Skeletal muscle satellite cell (primary cell): Measurements from ENCODE around the gene PPP1R14C. TPM values are rescaled to one million over a fixed set of nuclear protein-coding genes. Genes with fewer than 3 reads are reported as not detected.

ENCODE experiments used
- H3K27me3 ChIP-seq: 2 replicates; pipeline ENCODE4 v1.7.0; 2013; ENCODE audit warnings: low read length; ENCODE audit not compliant: control insufficient read depth, insufficient read depth
- H3K36me3 ChIP-seq: 2 replicates; pipeline ENCODE4 v1.7.0; 2013; ENCODE audit warnings: mild to moderate bottlenecking, control low read depth, low read length; ENCODE audit not compliant: insufficient read depth
- H3K4me1 ChIP-seq: 2 replicates; pipeline ENCODE4 v1.7.0; 2013; ENCODE audit warnings: low read length; ENCODE audit not compliant: control insufficient read depth, insufficient read depth
- H3K4me2 ChIP-seq: 2 replicates; pipeline ENCODE4 v1.7.0; 2013; ENCODE audit warnings: mild to moderate bottlenecking, low read length
- H3K4me3 ChIP-seq: 2 replicates; pipeline ENCODE4 v1.7.0; 2013; ENCODE audit warnings: low read length
- H3K9ac ChIP-seq: 2 replicates; pipeline ENCODE4 v1.7.0; 2013; ENCODE audit warnings: mild to moderate bottlenecking, low read depth, low read length, moderate library complexity
- H3K9me3 ChIP-seq: replicated peaks from 2 replicates; pipeline ENCODE4 v1.7.0; 2013; ENCODE audit warnings: mild to moderate bottlenecking, control low read depth, low read length
- total RNA-seq: library from RNA; depleted of rRNA; stranded (reverse); fragments of >200 nt; gene quantifications from 2 replicates; pipeline ENCODE4 v1.2.3, GENCODE V29; 2012; rRNA removed

PPP1R14C gene
- total RNA-seq, result 0.25 and 1.5 TPM in 2 replicates

GRCh38 chr6:150142670-150143515 lies at the start of gene PPP1R14C:
Gene PPP1R14C, plus strand, starts transcription at chr6:150143044. Its CDS starts 149 bp downstream, at chr6:150143193.
- H3K27me3 ChIP-seq, result peaks cover 73% of the 10 kb centered on the region

GRCh38 chr6:150093397-150093796 lies 49.4 kb upstream of the PPP1R14C start:
- Histone ChIP-seq H3K4me2 (no peak overlapping the region), H3K4me1 (no peaks in the 10 kb centered on the region), H3K4me3 (no peak overlapping the region), H3K27me3 (peaks cover 58% of the 10 kb centered on the region), H3K36me3 (no peaks in the 10 kb centered on the region), H3K9me3 (no peaks in the 10 kb centered on the region), H3K9ac (no peak overlapping the region)

More at GRCh38 chr6:150142670-150143515, at the start of gene PPP1R14C:
- Histone ChIP-seq H3K4me3 (peak within 1 kb of the TSS; percentile 61), H3K9ac (peak within 1 kb of the TSS; percentile 61), H3K4me2 (peak within 1 kb of the TSS; percentile 86), H3K9me3 (no peaks in the 10 kb centered on the region), H3K4me1 (peaks cover 12% of the 10 kb centered on the region), H3K36me3 (no peaks in the 10 kb centered on the region)

- H3K4me1 ChIP-seq, result no peaks in the 10 kb centered on the region
- H3K36me3 ChIP-seq, result no peaks in the 10 kb centered on the region
- no peak overlapping the region for H3K9ac ChIP-seq
- H3K27me3 ChIP-seq, result peaks cover 33% of the 10 kb centered on the region
- no peaks in the 10 kb centered on the region for H3K9me3 ChIP-seq
- H3K4me3 ChIP-seq, result no peak overlapping the region
- no peak overlapping the region for H3K4me2 ChIP-seq
Measured at GRCh38 chr6:150098155-150098554, 44.7 kb upstream of the PPP1R14C start.

- Histone ChIP-seq H3K4me1 (no peaks in the 10 kb centered on the region), H3K27me3 (peaks cover 26% of the 10 kb centered on the region), H3K36me3 (no peaks in the 10 kb centered on the region), H3K9me3 (no peaks in the 10 kb centered on the region), H3K4me2 (no peak overlapping the region), H3K9ac (no peak overlapping the region), H3K4me3 (no peak overlapping the region)
Measured at GRCh38 chr6:150099546-150099945, 43.3 kb upstream of the PPP1R14C start.

GRCh38 chr6:150099953-150100352 lies 42.9 kb upstream of the PPP1R14C start:
- H3K9ac ChIP-seq, result no peak overlapping the region
- no peak overlapping the region for H3K4me2 ChIP-seq
- no peak overlapping the region for H3K4me3 ChIP-seq
- H3K4me1 ChIP-seq, result no peaks in the 10 kb centered on the region
- no peaks in the 10 kb centered on the region for H3K36me3 ChIP-seq
- H3K27me3 ChIP-seq, result peaks cover 22% of the 10 kb centered on the region
- H3K9me3 ChIP-seq, result no peaks in the 10 kb centered on the region

- Histone ChIP-seq H3K27me3 (peaks cover 17% of the 10 kb centered on the region), H3K4me3 (no peak overlapping the region), H3K9ac (no peak overlapping the region), H3K4me2 (no peak overlapping the region), H3K4me1 (no peaks in the 10 kb centered on the region), H3K9me3 (no peaks in the 10 kb centered on the region), H3K36me3 (no peaks in the 10 kb centered on the region)
Measured at GRCh38 chr6:150100745-150101144, 42.1 kb upstream of the PPP1R14C start.

GRCh38 chr6:150102750-150103270 lies 40.0 kb upstream of the PPP1R14C start:
- H3K4me2 ChIP-seq, result no peak overlapping the region
- H3K4me3 ChIP-seq, result no peak overlapping the region
- no peak overlapping the region for H3K9ac ChIP-seq
- H3K4me1 ChIP-seq, result no peaks in the 10 kb centered on the region
- peaks cover 4% of the 10 kb centered on the region for H3K27me3 ChIP-seq
- H3K9me3 ChIP-seq, result no peaks in the 10 kb centered on the region
- no peaks in the 10 kb centered on the region for H3K36me3 ChIP-seq

- H3K9me3 ChIP-seq, result no peaks in the 10 kb centered on the region
- H3K36me3 ChIP-seq, result no peaks in the 10 kb centered on the region
- H3K4me1 ChIP-seq, result no peaks in the 10 kb centered on the region
- H3K4me3 ChIP-seq, result no peak overlapping the region
- no peak overlapping the region for H3K9ac ChIP-seq
- H3K27me3 ChIP-seq, result peaks cover 20% of the 10 kb centered on the region
- H3K4me2 ChIP-seq, result no peak overlapping the region
Measured at GRCh38 chr6:150112233-150112632, 30.6 kb upstream of the PPP1R14C start.

GRCh38 chr6:150115769-150116168 lies 27.1 kb upstream of the PPP1R14C start:
- Histone ChIP-seq H3K36me3 (no peaks in the 10 kb centered on the region), H3K4me1 (no peaks in the 10 kb centered on the region), H3K4me2 (no peak overlapping the region), H3K27me3 (peaks cover 13% of the 10 kb centered on the region), H3K9ac (no peak overlapping the region), H3K4me3 (no peak overlapping the region), H3K9me3 (no peaks in the 10 kb centered on the region)

GRCh38 chr6:150116200-150116800 lies 26.5 kb upstream of the PPP1R14C start:
- no peaks in the 10 kb centered on the region for H3K36me3 ChIP-seq
- peaks cover 7% of the 10 kb centered on the region for H3K27me3 ChIP-seq
- H3K4me2 ChIP-seq, result no peak overlapping the region
- H3K4me1 ChIP-seq, result no peaks in the 10 kb centered on the region
- H3K9ac ChIP-seq, result no peak overlapping the region
- H3K9me3 ChIP-seq, result no peaks in the 10 kb centered on the region
- H3K4me3 ChIP-seq, result no peak overlapping the region

- H3K4me1 ChIP-seq, result no peaks in the 10 kb centered on the region
- no peak overlapping the region for H3K9ac ChIP-seq
- H3K4me3 ChIP-seq, result no peak overlapping the region
- H3K27me3 ChIP-seq, result no peaks in the 10 kb centered on the region
- H3K4me2 ChIP-seq, result no peak overlapping the region
- H3K36me3 ChIP-seq, result no peaks in the 10 kb centered on the region
- H3K9me3 ChIP-seq, result no peaks in the 10 kb centered on the region
Measured at GRCh38 chr6:150118203-150118602, 24.6 kb upstream of the PPP1R14C start.
